NOMO-1 (cell line): ENCODE results near the gene MICALL1.
"Not testable (repeated sequence)": the region's sequence is repeated elsewhere in the genome, so short reads cannot be mapped to it uniquely, and the experiment has no call there.

ENCODE experiments used
- DNase-seq, 2 experiments: peaks; one replicate each; lab custom pipeline; 2025; ENCODE audit not compliant: unreplicated experiment in 2 of 2; lab: John Stamatoyannopoulos, UW

The MICALL1 gene

GRCh38 chr22:37954686-37955085 is 48.6 kb downstream of the MICALL1 start:
- DNase-seq: no peak

- not testable (repeated sequence) for DNase-seq
These were observed 49.8 kb downstream of the MICALL1 start for GRCh38 chr22:37955825-37956397.

- DNase-seq: no peak
These were observed 51.1 kb downstream of the MICALL1 start for GRCh38 chr22:37957232-37957631.

- no peak for DNase-seq
These were observed 53.2 kb downstream of the MICALL1 start for GRCh38 chr22:37959231-37959825.

GRCh38 chr22:37961062-37961461 is 55.0 kb downstream of the MICALL1 start:
- DNase-seq: no peak

GRCh38 chr22:37965940-37966664 is 60.0 kb downstream of the MICALL1 start:
- no peak for DNase-seq

- no peak for DNase-seq
These were observed 61.0 kb downstream of the MICALL1 start for GRCh38 chr22:37967147-37967546.

- DNase-seq: no peak
These were observed 61.7 kb downstream of the MICALL1 start for GRCh38 chr22:37967637-37968451.

- no peak for DNase-seq
These were observed 62.6 kb downstream of the MICALL1 start for GRCh38 chr22:37968452-37969251.

- DNase-seq: no peak
These were observed 64.8 kb downstream of the MICALL1 start for GRCh38 chr22:37970864-37971263.

- no peak for DNase-seq
These were observed 65.7 kb downstream of the MICALL1 start for GRCh38 chr22:37971475-37972434.

GRCh38 chr22:37972527-37972926 is 66.4 kb downstream of the MICALL1 start:
- DNase-seq: no peak

GRCh38 chr22:37973271-37974170 is 67.4 kb downstream of the MICALL1 start:
- no peak for DNase-seq

GRCh38 chr22:37975153-37975552 is 69.1 kb downstream of the MICALL1 start:
- DNase-seq: no peak

- DNase-seq: not testable (repeated sequence)
These were observed 69.9 kb downstream of the MICALL1 start for GRCh38 chr22:37976022-37976421.

GRCh38 chr22:37976547-37976946 is 70.5 kb downstream of the MICALL1 start:
- DNase-seq: no peak

- DNase-seq: no peak
These were observed 73.7 kb downstream of the MICALL1 start for GRCh38 chr22:37979782-37980181.

- DNase-seq: no peak
These were observed 75.3 kb downstream of the MICALL1 start for GRCh38 chr22:37981282-37982011.
